H1 (cell line): ENCODE results near the gene INPP5A. TPM values are rescaled to one million over a fixed set of nuclear protein-coding genes. Genes with fewer than 3 reads are reported as not detected.

Experiments used
- EZH2 ChIP-seq: fragments of 200-600 bp; sonication (generic); IDR thresholded peaks from 2 replicates; pipeline ENCODE4 v1.7.1; 2012; ENCODE audit warnings: low read depth, mild to moderate bottlenecking, moderate library complexity, low read length, inconsistent platforms; ENCODE audit not compliant: severe bottlenecking
- FOSL1 ChIP-seq: IDR thresholded peaks from 2 replicates; pipeline ENCODE4 v1.6.1; 2011; ENCODE audit warnings: mild to moderate bottlenecking, low read depth, low read length, moderate library complexity; ENCODE audit not compliant: insufficient read depth
- SAP30 ChIP-seq: fragments of 300-600 bp; sonication (generic); IDR thresholded peaks from 2 replicates; pipeline ENCODE4 v1.7.1; 2012; ENCODE audit warnings: low read length, moderate library complexity, mild to moderate bottlenecking, inconsistent platforms; ENCODE audit not compliant: insufficient read depth, insufficient replicate concordance
- polyA plus RNA-seq, 7 experiments: library from polyadenylated mRNA; depleted of rRNA in 3 of 7; stranded (reverse) in 5 of 7; unstranded in 2 of 7; fragments of >200 nt in 5 of 7; fragments of 200-250 nt in 2 of 7; gene quantifications; 1 replicate in 5 of 7; 2 replicates in 1 of 7; 4 replicates in 1 of 7; pipeline versions ENCODE4 v1.2.1 to v1.2.3, GENCODE V29; 2011 to 2013; ENCODE audit warnings: missing spikeins in 2 of 7, mixed read lengths in 2 of 7
- total RNA-seq: library from RNA; stranded (reverse); fragmentation: NEBNext Ultra II Directional; extraction: Animal tissue kit (Norgen Biotek cat#: 25700); gene quantifications from 2 replicates; pipeline ENCODE4 v1.2.1, GENCODE V29; 2021
- TF ChIP-seq, protein P1 (sequence below): fragments of 300-600 bp; sonication (generic); IDR thresholded peaks from 2 replicates; pipeline ENCODE4 v1.7.1; 2012; ENCODE audit warnings: low read length, moderate library complexity, mild to moderate bottlenecking, inconsistent platforms; ENCODE audit not compliant: insufficient replicate concordance

The INPP5A gene
- total and polyA plus RNA-seq, 2 of the 8 experiments (the other 6 are each of a cell fraction or from before 2014, with no cell fraction given), result 19.7 to 27.5 TPM

DNA sequence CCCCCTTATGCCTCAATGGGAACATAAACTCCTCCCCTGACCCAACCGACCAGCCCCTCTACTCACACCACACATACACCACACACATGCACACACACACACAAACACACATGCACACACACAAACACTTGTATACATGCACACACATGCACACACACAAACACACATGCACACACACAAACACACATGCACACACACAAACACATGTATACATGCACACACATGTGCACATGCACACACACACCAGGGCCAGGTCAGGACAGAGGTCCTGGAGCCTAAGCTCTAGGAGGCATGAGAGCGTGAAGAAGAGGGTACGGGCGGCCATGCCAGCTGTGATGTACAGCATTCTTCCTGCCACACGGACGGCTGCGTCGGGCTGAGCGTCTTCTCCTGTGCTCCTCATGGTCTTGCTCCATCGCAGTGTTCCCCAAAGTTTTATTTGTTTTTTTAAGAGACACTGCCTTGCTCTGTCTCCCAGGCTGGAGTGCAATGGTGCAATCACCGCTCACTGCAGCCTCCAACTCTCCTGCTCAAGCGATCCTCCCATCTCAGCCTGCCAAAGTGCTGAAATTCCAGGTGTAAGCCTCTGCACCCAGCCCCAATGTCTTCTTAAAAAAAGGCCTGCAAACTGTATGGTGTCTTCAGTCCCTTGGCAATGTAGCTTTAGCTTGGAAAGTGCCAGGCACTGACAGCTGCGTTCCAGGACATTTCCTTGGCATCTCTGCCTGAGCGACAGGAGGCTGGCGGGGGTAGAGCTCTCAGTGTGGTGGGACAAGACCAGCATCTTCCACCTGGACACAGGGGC lies 38.8 kb upstream of the INPP5A start (continued):
- TF ChIP-seq, protein P1, sequence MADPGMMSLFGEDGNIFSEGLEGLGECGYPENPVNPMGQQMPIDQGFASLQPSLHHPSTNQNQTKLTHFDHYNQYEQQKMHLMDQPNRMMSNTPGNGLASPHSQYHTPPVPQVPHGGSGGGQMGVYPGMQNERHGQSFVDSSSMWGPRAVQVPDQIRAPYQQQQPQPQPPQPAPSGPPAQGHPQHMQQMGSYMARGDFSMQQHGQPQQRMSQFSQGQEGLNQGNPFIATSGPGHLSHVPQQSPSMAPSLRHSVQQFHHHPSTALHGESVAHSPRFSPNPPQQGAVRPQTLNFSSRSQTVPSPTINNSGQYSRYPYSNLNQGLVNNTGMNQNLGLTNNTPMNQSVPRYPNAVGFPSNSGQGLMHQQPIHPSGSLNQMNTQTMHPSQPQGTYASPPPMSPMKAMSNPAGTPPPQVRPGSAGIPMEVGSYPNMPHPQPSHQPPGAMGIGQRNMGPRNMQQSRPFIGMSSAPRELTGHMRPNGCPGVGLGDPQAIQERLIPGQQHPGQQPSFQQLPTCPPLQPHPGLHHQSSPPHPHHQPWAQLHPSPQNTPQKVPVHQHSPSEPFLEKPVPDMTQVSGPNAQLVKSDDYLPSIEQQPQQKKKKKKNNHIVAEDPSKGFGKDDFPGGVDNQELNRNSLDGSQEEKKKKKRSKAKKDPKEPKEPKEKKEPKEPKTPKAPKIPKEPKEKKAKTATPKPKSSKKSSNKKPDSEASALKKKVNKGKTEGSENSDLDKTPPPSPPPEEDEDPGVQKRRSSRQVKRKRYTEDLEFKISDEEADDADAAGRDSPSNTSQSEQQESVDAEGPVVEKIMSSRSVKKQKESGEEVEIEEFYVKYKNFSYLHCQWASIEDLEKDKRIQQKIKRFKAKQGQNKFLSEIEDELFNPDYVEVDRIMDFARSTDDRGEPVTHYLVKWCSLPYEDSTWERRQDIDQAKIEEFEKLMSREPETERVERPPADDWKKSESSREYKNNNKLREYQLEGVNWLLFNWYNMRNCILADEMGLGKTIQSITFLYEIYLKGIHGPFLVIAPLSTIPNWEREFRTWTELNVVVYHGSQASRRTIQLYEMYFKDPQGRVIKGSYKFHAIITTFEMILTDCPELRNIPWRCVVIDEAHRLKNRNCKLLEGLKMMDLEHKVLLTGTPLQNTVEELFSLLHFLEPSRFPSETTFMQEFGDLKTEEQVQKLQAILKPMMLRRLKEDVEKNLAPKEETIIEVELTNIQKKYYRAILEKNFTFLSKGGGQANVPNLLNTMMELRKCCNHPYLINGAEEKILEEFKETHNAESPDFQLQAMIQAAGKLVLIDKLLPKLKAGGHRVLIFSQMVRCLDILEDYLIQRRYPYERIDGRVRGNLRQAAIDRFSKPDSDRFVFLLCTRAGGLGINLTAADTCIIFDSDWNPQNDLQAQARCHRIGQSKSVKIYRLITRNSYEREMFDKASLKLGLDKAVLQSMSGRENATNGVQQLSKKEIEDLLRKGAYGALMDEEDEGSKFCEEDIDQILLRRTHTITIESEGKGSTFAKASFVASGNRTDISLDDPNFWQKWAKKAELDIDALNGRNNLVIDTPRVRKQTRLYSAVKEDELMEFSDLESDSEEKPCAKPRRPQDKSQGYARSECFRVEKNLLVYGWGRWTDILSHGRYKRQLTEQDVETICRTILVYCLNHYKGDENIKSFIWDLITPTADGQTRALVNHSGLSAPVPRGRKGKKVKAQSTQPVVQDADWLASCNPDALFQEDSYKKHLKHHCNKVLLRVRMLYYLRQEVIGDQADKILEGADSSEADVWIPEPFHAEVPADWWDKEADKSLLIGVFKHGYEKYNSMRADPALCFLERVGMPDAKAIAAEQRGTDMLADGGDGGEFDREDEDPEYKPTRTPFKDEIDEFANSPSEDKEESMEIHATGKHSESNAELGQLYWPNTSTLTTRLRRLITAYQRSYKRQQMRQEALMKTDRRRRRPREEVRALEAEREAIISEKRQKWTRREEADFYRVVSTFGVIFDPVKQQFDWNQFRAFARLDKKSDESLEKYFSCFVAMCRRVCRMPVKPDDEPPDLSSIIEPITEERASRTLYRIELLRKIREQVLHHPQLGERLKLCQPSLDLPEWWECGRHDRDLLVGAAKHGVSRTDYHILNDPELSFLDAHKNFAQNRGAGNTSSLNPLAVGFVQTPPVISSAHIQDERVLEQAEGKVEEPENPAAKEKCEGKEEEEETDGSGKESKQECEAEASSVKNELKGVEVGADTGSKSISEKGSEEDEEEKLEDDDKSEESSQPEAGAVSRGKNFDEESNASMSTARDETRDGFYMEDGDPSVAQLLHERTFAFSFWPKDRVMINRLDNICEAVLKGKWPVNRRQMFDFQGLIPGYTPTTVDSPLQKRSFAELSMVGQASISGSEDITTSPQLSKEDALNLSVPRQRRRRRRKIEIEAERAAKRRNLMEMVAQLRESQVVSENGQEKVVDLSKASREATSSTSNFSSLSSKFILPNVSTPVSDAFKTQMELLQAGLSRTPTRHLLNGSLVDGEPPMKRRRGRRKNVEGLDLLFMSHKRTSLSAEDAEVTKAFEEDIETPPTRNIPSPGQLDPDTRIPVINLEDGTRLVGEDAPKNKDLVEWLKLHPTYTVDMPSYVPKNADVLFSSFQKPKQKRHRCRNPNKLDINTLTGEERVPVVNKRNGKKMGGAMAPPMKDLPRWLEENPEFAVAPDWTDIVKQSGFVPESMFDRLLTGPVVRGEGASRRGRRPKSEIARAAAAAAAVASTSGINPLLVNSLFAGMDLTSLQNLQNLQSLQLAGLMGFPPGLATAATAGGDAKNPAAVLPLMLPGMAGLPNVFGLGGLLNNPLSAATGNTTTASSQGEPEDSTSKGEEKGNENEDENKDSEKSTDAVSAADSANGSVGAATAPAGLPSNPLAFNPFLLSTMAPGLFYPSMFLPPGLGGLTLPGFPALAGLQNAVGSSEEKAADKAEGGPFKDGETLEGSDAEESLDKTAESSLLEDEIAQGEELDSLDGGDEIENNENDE, result no peak
- TF ChIP-seq SAP30, result no peak
- TF ChIP-seq FOSL1, result no peak
- no peak for TF ChIP-seq EZH2
